HepG2 (cell line): ENCODE measurements around the gene ARF6. TPM values are rescaled to one million over a fixed set of nuclear protein-coding genes. Genes with fewer than 3 reads are reported as not detected.

Experiments
- CEBPG ChIP-seq: IDR thresholded peaks from 2 replicates; pipeline ENCODE4 v1.6.1; 2016
- ERF ChIP-seq: IDR thresholded peaks from 2 replicates; pipeline ENCODE4 v1.6.1; 2018; ENCODE audit warnings: missing biosample characterization, missing genetic modification reagents
- GMEB1 ChIP-seq: sonication (generic); formaldehyde crosslinking; IDR thresholded peaks from 2 replicates; pipeline ENCODE4 v1.5.1; 2020; ENCODE audit warnings: missing genetic modification reagents, mild to moderate bottlenecking, borderline replicate concordance
- HHEX ChIP-seq: IDR thresholded peaks from 2 replicates; pipeline ENCODE4 v1.6.1; 2016; ENCODE audit warnings: control low read depth
- HMG20B ChIP-seq: conservative IDR thresholded peaks from 2 replicates; pipeline ENCODE4 v1.6.1; 2016; ENCODE audit warnings: missing genetic modification reagents, missing compliant biosample characterization
- KLF11 ChIP-seq: IDR thresholded peaks from 2 replicates; pipeline ENCODE4 v1.6.1; 2016; ENCODE audit warnings: missing compliant biosample characterization
- MXI1 ChIP-seq: IDR thresholded peaks from 3 replicates; pipeline ENCODE4 v1.6.1; 2012; ENCODE audit warnings: low read depth, low read length, inconsistent platforms, borderline replicate concordance
- NR0B2 ChIP-seq: sonication (generic); formaldehyde crosslinking; IDR thresholded peaks from 2 replicates; pipeline ENCODE4 v1.4.0; 2020; ENCODE audit warnings: mild to moderate bottlenecking, missing genetic modification reagents
- PHF8 ChIP-seq: sonication (generic); formaldehyde crosslinking; IDR thresholded peaks from 2 replicates; pipeline ENCODE4 v1.5.0; 2020; ENCODE audit warnings: missing genetic modification reagents
- RNF2 ChIP-seq: fragments of 450-650 bp; conservative IDR thresholded peaks from 2 replicates; pipeline ENCODE4 v1.6.1; 2016; ENCODE audit warnings: low read depth
- STAT6 ChIP-seq: sonication (generic); formaldehyde crosslinking; IDR thresholded peaks from 2 replicates; pipeline ENCODE4 v1.4.0; 2020; ENCODE audit warnings: missing genetic modification reagents, mild to moderate bottlenecking, borderline replicate concordance
- TMF1 ChIP-seq: sonication (generic); formaldehyde crosslinking; IDR thresholded peaks from 2 replicates; pipeline ENCODE4 v1.8.1; 2022; ENCODE audit warnings: low read depth, missing genetic modification reagents
- ZBED4 ChIP-seq: sonication (generic); formaldehyde crosslinking; IDR thresholded peaks from 2 replicates; pipeline ENCODE4 v1.4.0; 2020; ENCODE audit warnings: missing genetic modification reagents, borderline replicate concordance
- ZNF101 ChIP-seq: sonication (generic); formaldehyde crosslinking; IDR thresholded peaks from 2 replicates; pipeline ENCODE4 v1.4.0; 2020; ENCODE audit warnings: mild to moderate bottlenecking, low read depth, missing genetic modification reagents, borderline replicate concordance
- ZNF317 ChIP-seq: sonication (generic); formaldehyde crosslinking; IDR thresholded peaks from 2 replicates; pipeline ENCODE4 v1.5.0; 2020; ENCODE audit warnings: mild to moderate bottlenecking, missing genetic modification reagents
- ZNF747 ChIP-seq: sonication (generic); formaldehyde crosslinking; IDR thresholded peaks from 2 replicates; pipeline ENCODE4 v1.8.1; 2023; ENCODE audit warnings: missing genetic modification reagents, mild to moderate bottlenecking, borderline replicate concordance
- ZNF800 ChIP-seq: sonication (generic); formaldehyde crosslinking; IDR thresholded peaks from 2 replicates; pipeline ENCODE4 v1.4.0; 2020; ENCODE audit warnings: missing genetic modification reagents
- polyA plus RNA-seq, 8 experiments: library from polyadenylated mRNA; depleted of rRNA in 3 of 8; stranded (reverse) in 7 of 8; unstranded in 1 of 8; fragments of >200 nt; fragmentation: Illumina TruSeq in 4 of 8; extraction: Trizol in 4 of 8; gene quantifications; 2 replicates each; pipeline versions ENCODE4 v1.2.1 to v1.2.3, GENCODE V29; 2011 to 2016; ENCODE audit warnings: low read depth in 4 of 8, missing spikeins in 1 of 8, mixed read lengths in 1 of 8; ENCODE audit not compliant: insufficient read depth in 1 of 8
- total RNA-seq, 5 experiments: library from RNA; depleted of rRNA; stranded (reverse); fragments of >200 nt; fragmentation: Illumina TruSeq; extraction: Trizol; gene quantifications; 2 replicates each; pipeline ENCODE4 v1.2.3, GENCODE V29; 2016; ENCODE audit warnings: low read depth in 1 of 5

The ARF6 gene
- total and polyA plus RNA-seq, 2 of the 13 experiments (the other 11 are each of a cell fraction or from before 2014, with no cell fraction given): 12.7 to 31.9 TPM

- TF ChIP-seq ZBED4 (CRISPR knock-in tag) (no peak), KLF11 (CRISPR knock-in tag) (no peak), GMEB1 (CRISPR knock-in tag) (no peak), PHF8 (CRISPR knock-in tag) (0 out of 2 replicates have a peak, but pooled peaks have one; percentile 36), HHEX (CRISPR knock-in tag) (no peak), ERF (CRISPR knock-in tag) (peak; percentile 77; the same call in 1 of the 2 replicates), ZNF101 (CRISPR knock-in tag) (no peak), TMF1 (no peak), RNF2 (no peak), MXI1 (peak; percentile 55; the same call in 1 of the 3 replicates), NR0B2 (CRISPR knock-in tag) (no peak), ZNF800 (CRISPR knock-in tag) (no peak), STAT6 (CRISPR knock-in tag) (no peak), CEBPG (CRISPR knock-in tag) (peak; percentile 47; the same call in 1 of the 2 replicates), ZNF317 (CRISPR knock-in tag) (0 out of 2 replicates have a peak, but pooled peaks have one; percentile 30), HMG20B (CRISPR knock-in tag) (no peak), ZNF747 (CRISPR knock-in tag) (peak; percentile 32; the same call in 1 of the 2 replicates)
Measured at GRCh38 chr14:49853572-49854375, 39.1 kb upstream of the ARF6 start (continued).
